HEK293 (cell line): ENCODE data around the gene CCND1.

Experiments
- CTCF ChIA-PET: fragments of 350-600 bp; formaldehyde crosslinking; extraction: SDS; loops from one replicate; lab custom pipeline; 2021; ENCODE audit warnings: antibody characterized with exemption; lab: Yijun Ruan, JAX
- POLR2A ChIA-PET: fragments of 300-600 bp; formaldehyde crosslinking; extraction: SDS; loops from one replicate; lab custom pipeline; 2020; ENCODE audit warnings: antibody characterized with exemption, inconsistent platforms; lab: Yijun Ruan, JAX
- H3K27ac ChIP-seq: fragments of 200-500 bp; sonication (Bioruptor generic); 2 replicates; pipeline ENCODE4 v1.5.1; 2014; ENCODE audit warnings: low read depth, low read length, control low read depth, inconsistent platforms; ENCODE audit errors: extremely low read depth
- H3K36me3 ChIP-seq, 2 experiments: fragments of 200-500 bp in 1 of 2; sonication (Bioruptor generic) in 1 of 2; 1 replicate in 1 of 2; 2 replicates in 1 of 2; pipeline ENCODE4 v1.5.1; 2014 to 2017; ENCODE audit warnings: inconsistent platforms in 2 of 2, low read length in 2 of 2; ENCODE audit not compliant: control insufficient read depth in 2 of 2, insufficient read depth in 1 of 2
- H3K4me1 ChIP-seq: fragments of 200-500 bp; sonication (Bioruptor generic); 2 replicates; pipeline ENCODE4 v1.5.1; 2014; ENCODE audit warnings: mild to moderate bottlenecking, low read length, inconsistent platforms; ENCODE audit not compliant: control insufficient read depth, insufficient read depth
- H3K4me3 ChIP-seq: 2 replicates; pipeline ENCODE4 v1.5.1; 2011; ENCODE audit warnings: low read depth, mild to moderate bottlenecking, control low read depth, low read length, moderate library complexity
- H3K9me3 ChIP-seq: fragments of 200-500 bp; sonication (Bioruptor generic); 2 replicates; pipeline ENCODE4 v1.5.1; 2014; ENCODE audit warnings: low read depth, low read length, inconsistent platforms; ENCODE audit not compliant: control insufficient read depth, insufficient read depth
- GLI2 ChIP-seq: fragments of 450-650 bp; formaldehyde crosslinking; IDR thresholded peaks from 2 replicates; pipeline ENCODE4; 2017; ENCODE audit warnings: missing biosample characterization, missing genetic modification characterization, low read depth, borderline replicate concordance
- HOXD13 ChIP-seq: sonication (generic); formaldehyde crosslinking; IDR thresholded peaks from 2 replicates; pipeline ENCODE4 v1.8.0; 2022; ENCODE audit warnings: missing genetic modification reagents, borderline replicate concordance
- PRDM1 ChIP-seq: fragments of 450-650 bp; formaldehyde crosslinking; IDR thresholded peaks from 2 replicates; pipeline ENCODE4; 2016; ENCODE audit warnings: missing biosample characterization, missing genetic modification characterization
- SCRT1 ChIP-seq: fragments of 450-650 bp; formaldehyde crosslinking; IDR thresholded peaks from 2 replicates; pipeline ENCODE4 v1.5.1; 2016; ENCODE audit warnings: missing biosample characterization, missing genetic modification characterization, borderline replicate concordance
- SETDB1 ChIP-seq: IDR thresholded peaks from one replicate; pipeline ENCODE4 v1.6.1; 2017; ENCODE audit warnings: mild to moderate bottlenecking, low read length, moderate library complexity, mixed read lengths; ENCODE audit not compliant: insufficient read length
- TCF7L2 ChIP-seq: IDR thresholded peaks from 2 replicates; pipeline ENCODE4 v1.6.1; 2011; ENCODE audit warnings: low read depth, mild to moderate bottlenecking, inconsistent platforms, low read length, moderate library complexity, borderline replicate concordance
- ZBTB1 ChIP-seq: fragments of 450-650 bp; formaldehyde crosslinking; IDR thresholded peaks from 2 replicates; pipeline ENCODE4 v1.5.1; 2016; ENCODE audit warnings: missing biosample characterization, missing genetic modification characterization
- ZBTB20 ChIP-seq: fragments of 450-650 bp; formaldehyde crosslinking; IDR thresholded peaks from 2 replicates; pipeline ENCODE4 v1.5.1; 2016; ENCODE audit warnings: missing biosample characterization, missing genetic modification characterization
- ZBTB8A ChIP-seq: fragments of 450-650 bp; formaldehyde crosslinking; IDR thresholded peaks from 2 replicates; pipeline ENCODE4 v1.5.1; 2016; ENCODE audit warnings: missing biosample characterization, missing genetic modification characterization
- ZNF140 ChIP-seq: fragments of 450-650 bp; formaldehyde crosslinking; IDR thresholded peaks from 2 replicates; pipeline ENCODE4 v1.5.1; 2016; ENCODE audit warnings: missing biosample characterization, missing genetic modification characterization
- ZNF175 ChIP-seq: fragments of 450-650 bp; formaldehyde crosslinking; IDR thresholded peaks from 2 replicates; pipeline ENCODE4 v1.5.1; 2016; ENCODE audit warnings: missing biosample characterization, missing genetic modification characterization
- ZNF214 ChIP-seq: fragments of 450-650 bp; formaldehyde crosslinking; IDR thresholded peaks from 2 replicates; pipeline ENCODE4 v1.5.1; 2017; ENCODE audit warnings: missing biosample characterization, mild to moderate bottlenecking, missing genetic modification characterization, borderline replicate concordance
- ZNF223 ChIP-seq: fragments of 450-650 bp; formaldehyde crosslinking; IDR thresholded peaks from 2 replicates; pipeline ENCODE4 v1.5.1; 2016; ENCODE audit warnings: missing biosample characterization, missing genetic modification characterization
- ZNF24 ChIP-seq: fragments of 450-650 bp; formaldehyde crosslinking; IDR thresholded peaks from 2 replicates; pipeline ENCODE4 v1.5.1; 2016; ENCODE audit warnings: missing biosample characterization, missing genetic modification characterization
- ZNF248 ChIP-seq: fragments of 450-650 bp; formaldehyde crosslinking; IDR thresholded peaks from 2 replicates; pipeline ENCODE4 v1.5.1; 2017; ENCODE audit warnings: missing biosample characterization, missing genetic modification characterization
- ZNF335 ChIP-seq: fragments of 450-650 bp; formaldehyde crosslinking; conservative IDR thresholded peaks from 2 replicates; pipeline ENCODE4 v1.5.1; 2016; ENCODE audit warnings: missing biosample characterization, missing genetic modification characterization
- ZNF341 ChIP-seq: fragments of 450-650 bp; formaldehyde crosslinking; IDR thresholded peaks from 2 replicates; pipeline ENCODE4; 2016; ENCODE audit warnings: low read depth, missing biosample characterization, missing genetic modification characterization
- ZNF433 ChIP-seq: fragments of 450-650 bp; formaldehyde crosslinking; IDR thresholded peaks from 2 replicates; pipeline ENCODE4 v1.5.1; 2016; ENCODE audit warnings: missing biosample characterization, missing genetic modification characterization, low read depth
- ZNF544 ChIP-seq: fragments of 450-650 bp; formaldehyde crosslinking; IDR thresholded peaks from 2 replicates; pipeline ENCODE4 v1.5.0; 2017; ENCODE audit warnings: missing biosample characterization, missing genetic modification characterization
- ZNF558 ChIP-seq: fragments of 450-650 bp; formaldehyde crosslinking; IDR thresholded peaks from 2 replicates; pipeline ENCODE4 v1.5.1; 2016; ENCODE audit warnings: missing biosample characterization, missing genetic modification characterization
- ZNF571 ChIP-seq: fragments of 450-650 bp; formaldehyde crosslinking; IDR thresholded peaks from 2 replicates; pipeline ENCODE4 v1.5.0; 2017; ENCODE audit warnings: missing biosample characterization, missing genetic modification characterization
- TF ChIP-seq, protein P1 (sequence below): fragments of 450-650 bp; formaldehyde crosslinking; IDR thresholded peaks from 2 replicates; pipeline ENCODE4 v1.5.1; 2017; ENCODE audit warnings: missing biosample characterization, missing genetic modification characterization
- TF ChIP-seq, protein P2 (sequence below): fragments of 450-650 bp; formaldehyde crosslinking; IDR thresholded peaks from 2 replicates; pipeline ENCODE4 v1.5.1; 2017; ENCODE audit warnings: missing biosample characterization, missing genetic modification characterization
- TF ChIP-seq, protein P3 (sequence below): fragments of 450-650 bp; IDR thresholded peaks from 2 replicates; pipeline ENCODE4 v1.5.1; 2018; ENCODE audit warnings: missing biosample characterization, mild to moderate bottlenecking, missing genetic modification characterization
- TF ChIP-seq, protein P4 (sequence below): fragments of 450-650 bp; formaldehyde crosslinking; IDR thresholded peaks from 2 replicates; pipeline ENCODE4 v1.5.1; 2016; ENCODE audit warnings: missing biosample characterization, missing genetic modification characterization

The CCND1 gene

DNA sequence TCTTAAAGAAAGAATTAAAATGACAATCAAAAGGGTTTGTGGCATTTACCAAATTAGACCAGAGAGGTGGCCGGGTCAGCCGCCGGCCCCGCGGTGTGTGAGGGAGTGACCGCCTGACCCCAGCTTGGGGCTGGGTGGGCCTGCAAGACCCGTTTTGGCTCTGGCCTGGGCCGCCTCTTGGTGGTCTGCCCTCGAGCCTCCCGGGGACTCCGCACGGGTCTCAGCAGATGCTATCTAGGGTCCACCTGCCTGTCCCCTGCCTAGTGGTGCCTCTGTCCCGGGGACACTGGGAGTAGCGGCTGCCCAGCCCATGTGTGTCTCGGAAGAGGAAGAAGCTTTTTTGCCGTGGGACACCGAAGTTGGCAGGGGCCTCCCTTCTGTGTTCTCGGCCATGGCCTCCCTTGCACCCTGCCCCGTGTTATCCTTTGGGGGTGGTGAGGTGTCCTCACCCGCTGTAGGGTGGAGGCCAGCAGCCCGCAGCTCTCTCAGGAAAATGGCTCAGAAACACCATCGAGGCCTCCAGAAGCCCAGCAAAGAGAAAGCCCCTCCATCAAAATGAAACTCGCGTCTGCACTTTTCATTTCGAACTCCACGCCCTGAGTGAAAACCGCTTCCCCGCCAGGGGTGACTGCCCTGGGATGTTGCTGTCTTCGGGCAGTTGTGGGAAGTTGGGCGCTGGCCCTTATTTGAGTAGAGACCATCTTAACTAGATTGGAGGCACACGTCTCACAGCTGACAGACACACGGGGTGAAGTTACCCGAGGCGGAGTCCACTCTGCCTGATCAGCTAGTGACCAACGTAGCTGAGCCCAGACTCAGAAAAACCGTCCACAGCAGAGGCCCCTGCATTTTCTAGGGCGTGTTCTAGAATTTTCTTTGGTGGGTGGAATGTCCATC is 8.0 kb downstream of the CCND1 start:
- Histone ChIP-seq H3K4me1 (no peaks in the 10 kb centered on the region), H3K27ac (no peak overlapping the region), H3K9me3 (no peaks in the 10 kb centered on the region), H3K36me3 (peaks cover 5 to 91% of the 10 kb centered on the region in 2 experiments; a peak in 1 of 3 replicates), H3K4me3 (no peak overlapping the region)
- TF ChIP-seq ZNF544 (no peak), ZNF223 (tag by site-specific recombination) (no peak), ZNF571 (tag by site-specific recombination) (no peak), ZNF175 (tag by site-specific recombination) (no peak), ZNF558 (tag by site-specific recombination) (no peak), SCRT1 (no peak), ZBTB8A (tag by site-specific recombination) (no peak), ZBTB20 (tag by site-specific recombination) (no peak), TCF7L2 (no peak), ZNF335 (tag by site-specific recombination) (no peak), ZNF140 (tag by site-specific recombination) (no peak)
- TF ChIP-seq, protein P1, sequence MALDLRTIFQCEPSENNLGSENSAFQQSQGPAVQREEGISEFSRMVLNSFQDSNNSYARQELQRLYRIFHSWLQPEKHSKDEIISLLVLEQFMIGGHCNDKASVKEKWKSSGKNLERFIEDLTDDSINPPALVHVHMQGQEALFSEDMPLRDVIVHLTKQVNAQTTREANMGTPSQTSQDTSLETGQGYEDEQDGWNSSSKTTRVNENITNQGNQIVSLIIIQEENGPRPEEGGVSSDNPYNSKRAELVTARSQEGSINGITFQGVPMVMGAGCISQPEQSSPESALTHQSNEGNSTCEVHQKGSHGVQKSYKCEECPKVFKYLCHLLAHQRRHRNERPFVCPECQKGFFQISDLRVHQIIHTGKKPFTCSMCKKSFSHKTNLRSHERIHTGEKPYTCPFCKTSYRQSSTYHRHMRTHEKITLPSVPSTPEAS (tag by site-specific recombination) = no peak
- CTCF ChIA-PET = interaction anchor here (0.8 kb wide), 1 partner anchor 18 kb away, joined by 3 read pairs; no protein-coding TSS in a partner anchor
- POLR2A ChIA-PET = interaction anchor here (0.6 kb wide), 1 partner anchor 1613 kb away, joined by 3 read pairs; no protein-coding TSS in a partner anchor

DNA sequence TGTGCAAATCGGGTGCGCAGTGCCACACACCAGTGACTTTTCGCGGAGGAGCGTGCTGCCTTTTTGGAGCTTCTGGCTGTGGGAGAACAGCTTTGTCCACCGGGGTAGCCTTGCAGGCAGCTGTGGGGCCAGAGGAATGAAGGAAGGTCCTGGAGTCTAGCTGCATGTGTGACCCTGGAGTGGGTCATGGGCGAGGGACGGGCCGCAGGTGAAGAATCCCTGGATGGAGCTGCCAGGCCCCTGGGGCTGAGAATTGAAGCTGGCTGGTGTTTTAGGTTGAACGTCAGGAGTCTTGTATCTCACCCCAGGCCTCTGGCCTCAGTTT is 8.6 kb downstream of the CCND1 start:
- TF ChIP-seq SETDB1 (no peak), PRDM1 (tag by site-specific recombination) (no peak), ZNF341 (tag by site-specific recombination) (no peak), ZNF24 (no peak), GLI2 (tag by site-specific recombination) (no peak), ZBTB20 (tag by site-specific recombination) (no peak)
- TF ChIP-seq, protein P2, sequence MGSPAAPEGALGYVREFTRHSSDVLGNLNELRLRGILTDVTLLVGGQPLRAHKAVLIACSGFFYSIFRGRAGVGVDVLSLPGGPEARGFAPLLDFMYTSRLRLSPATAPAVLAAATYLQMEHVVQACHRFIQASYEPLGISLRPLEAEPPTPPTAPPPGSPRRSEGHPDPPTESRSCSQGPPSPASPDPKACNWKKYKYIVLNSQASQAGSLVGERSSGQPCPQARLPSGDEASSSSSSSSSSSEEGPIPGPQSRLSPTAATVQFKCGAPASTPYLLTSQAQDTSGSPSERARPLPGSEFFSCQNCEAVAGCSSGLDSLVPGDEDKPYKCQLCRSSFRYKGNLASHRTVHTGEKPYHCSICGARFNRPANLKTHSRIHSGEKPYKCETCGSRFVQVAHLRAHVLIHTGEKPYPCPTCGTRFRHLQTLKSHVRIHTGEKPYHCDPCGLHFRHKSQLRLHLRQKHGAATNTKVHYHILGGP (tag by site-specific recombination) = no peak
- ChIA-PET CTCF (interaction anchor here (0.6 to 0.8 kb wide), 2 partner anchors 17 to 702 kb away, joined by 3 read pairs; no protein-coding TSS in a partner anchor), POLR2A (no interaction called here)
- Histone ChIP-seq H3K4me1 (no peaks in the 10 kb centered on the region), H3K4me3 (no peak overlapping the region), H3K27ac (no peak overlapping the region), H3K36me3 (peaks cover 5 to 85% of the 10 kb centered on the region in 2 experiments; a peak in 1 of 3 replicates), H3K9me3 (no peaks in the 10 kb centered on the region)

DNA sequence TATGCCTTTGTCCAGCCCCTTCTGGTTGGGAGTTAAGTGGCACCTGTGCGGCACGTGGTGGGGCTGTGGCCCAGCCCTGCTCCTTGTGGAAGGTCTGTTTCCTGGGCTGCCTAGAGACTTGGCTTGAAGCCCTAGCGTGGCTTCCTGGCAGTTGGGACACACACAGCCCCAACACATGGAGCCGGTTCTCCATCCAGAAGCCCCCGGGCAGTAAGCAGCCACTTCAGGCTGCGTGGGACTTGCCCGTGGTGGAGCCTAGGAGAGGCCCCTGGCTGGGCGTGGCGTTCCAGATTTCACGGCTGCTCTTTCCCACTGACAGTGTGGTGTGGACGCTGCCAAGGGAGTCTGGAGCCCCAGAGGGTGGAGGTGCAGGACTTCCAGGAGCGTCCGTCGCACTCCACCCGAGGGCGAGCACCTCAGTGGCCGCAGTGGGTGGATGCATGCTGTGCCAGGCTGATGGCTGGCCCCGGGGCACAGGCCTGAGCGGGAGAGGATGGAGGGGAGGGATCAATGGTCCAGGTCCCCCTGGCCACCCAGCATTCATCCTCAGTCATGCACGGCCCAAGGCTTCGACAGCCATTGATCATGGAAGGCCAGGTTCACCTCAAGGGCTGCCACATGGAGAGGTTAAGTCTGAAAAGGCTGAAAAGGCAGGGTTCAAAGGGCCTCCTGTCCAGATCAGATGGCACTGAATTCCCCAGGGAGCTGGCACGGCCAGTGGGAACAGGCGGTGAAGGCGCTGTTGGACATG is 9.3 kb downstream of the CCND1 start:
- Histone ChIP-seq H3K36me3 (peaks cover 5 to 78% of the 10 kb centered on the region in 2 experiments; a peak in 1 of 3 replicates), H3K27ac (no peak overlapping the region), H3K9me3 (no peaks in the 10 kb centered on the region), H3K4me3 (no peak overlapping the region), H3K4me1 (no peaks in the 10 kb centered on the region)
- ChIA-PET CTCF (interaction anchor here (0.6 kb wide), 1 partner anchor 701 kb away, joined by 3 read pairs; no protein-coding TSS in a partner anchor), POLR2A (no interaction called here)
- TF ChIP-seq HOXD13 (CRISPR knock-in tag) = no peak
- no peak for TF ChIP-seq ZNF433 (tag by site-specific recombination)
- TF ChIP-seq ZNF248 (tag by site-specific recombination) = no peak
- no peak for TF ChIP-seq ZNF571 (tag by site-specific recombination)
- TF ChIP-seq ZBTB1 (tag by site-specific recombination) = no peak
- TF ChIP-seq ZNF214 (tag by site-specific recombination) = no peak
- TF ChIP-seq, protein P3, sequence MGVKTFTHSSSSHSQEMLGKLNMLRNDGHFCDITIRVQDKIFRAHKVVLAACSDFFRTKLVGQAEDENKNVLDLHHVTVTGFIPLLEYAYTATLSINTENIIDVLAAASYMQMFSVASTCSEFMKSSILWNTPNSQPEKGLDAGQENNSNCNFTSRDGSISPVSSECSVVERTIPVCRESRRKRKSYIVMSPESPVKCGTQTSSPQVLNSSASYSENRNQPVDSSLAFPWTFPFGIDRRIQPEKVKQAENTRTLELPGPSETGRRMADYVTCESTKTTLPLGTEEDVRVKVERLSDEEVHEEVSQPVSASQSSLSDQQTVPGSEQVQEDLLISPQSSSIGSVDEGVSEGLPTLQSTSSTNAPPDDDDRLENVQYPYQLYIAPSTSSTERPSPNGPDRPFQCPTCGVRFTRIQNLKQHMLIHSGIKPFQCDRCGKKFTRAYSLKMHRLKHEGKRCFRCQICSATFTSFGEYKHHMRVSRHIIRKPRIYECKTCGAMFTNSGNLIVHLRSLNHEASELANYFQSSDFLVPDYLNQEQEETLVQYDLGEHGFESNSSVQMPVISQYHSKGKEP (tag by site-specific recombination) = no peak
- TF ChIP-seq, protein P4, sequence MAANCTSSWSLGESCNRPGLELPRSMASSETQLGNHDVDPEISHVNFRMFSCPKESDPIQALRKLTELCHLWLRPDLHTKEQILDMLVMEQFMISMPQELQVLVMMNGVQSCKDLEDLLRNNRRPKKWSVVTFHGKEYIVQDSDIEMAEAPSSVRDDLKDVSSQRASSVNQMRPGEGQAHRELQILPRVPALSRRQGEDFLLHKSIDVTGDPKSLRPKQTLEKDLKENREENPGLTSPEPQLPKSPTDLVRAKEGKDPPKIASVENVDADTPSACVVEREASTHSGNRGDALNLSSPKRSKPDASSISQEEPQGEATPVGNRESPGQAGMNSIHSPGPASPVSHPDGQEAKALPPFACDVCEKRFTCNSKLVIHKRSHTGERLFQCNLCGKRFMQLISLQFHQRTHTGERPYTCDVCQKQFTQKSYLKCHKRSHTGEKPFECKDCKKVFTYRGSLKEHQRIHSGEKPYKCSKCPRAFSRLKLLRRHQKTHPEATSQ (tag by site-specific recombination) = no peak
- TF ChIP-seq ZNF558 (tag by site-specific recombination) = no peak
